Activated naive CD4-positive, alpha-beta T cell treated with anti-CD3 and anti-CD28 coated beads for 36 hours (primary cell): ENCODE results near the gene METTL9. TPM values are rescaled to one million over a fixed set of nuclear protein-coding genes. Genes with fewer than 3 reads are reported as not detected.

ENCODE experiments used
- total RNA-seq, 2 experiments: library from RNA; stranded (reverse); gene quantifications; one replicate each; pipeline ENCODE4 v1.2.3, GENCODE V29; 2021

Gene METTL9
- total RNA-seq, 2 experiments from 2014 or later, result 82.5 to 85.1 TPM

Other genes with a start within 250 kb of the METTL9 start
- not detected for gene IGSF6, start 53.0 kb downstream of the METTL9 start, total RNA-seq
- gene OTOA, start 64.4 kb downstream of the METTL9 start, total RNA-seq, result not detected